Liver (tissue), 3 donors: ENCODE results near the gene SNX9.

Source experiments
- FOXA1 ChIP-seq: IDR thresholded peaks from 2 replicates; pipeline ENCODE4 v1.6.1; 2016; ENCODE audit warnings: antibody characterized with exemption
- GABPA ChIP-seq, 2 donors: IDR thresholded peaks in 1 of 2; conservative IDR thresholded peaks in 1 of 2; 2 replicates each; pipeline ENCODE4 v1.6.1; 2016; ENCODE audit warnings: antibody characterized with exemption in 2 of 2, mild to moderate bottlenecking in 1 of 2, moderate library complexity in 1 of 2
- HNF4A ChIP-seq, 2 donors: conservative IDR thresholded peaks; 2 replicates each; pipeline ENCODE4 v1.6.1; 2016; ENCODE audit warnings: antibody characterized with exemption in 2 of 2, mild to moderate bottlenecking in 2 of 2
- JUND ChIP-seq, 2 donors: IDR thresholded peaks; 2 replicates each; pipeline ENCODE4 v1.6.1; 2016; ENCODE audit warnings: antibody characterized with exemption in 2 of 2
- TF ChIP-seq, protein P1 (sequence below): fragments of 150-350 bp; IDR thresholded peaks from 2 replicates; pipeline ENCODE4 v1.5.1; 2017; ENCODE audit warnings: improper control_type of control experiment, low read depth, low read length; ENCODE audit not compliant: missing input control
- TF ChIP-seq, protein P2 (sequence below): IDR thresholded peaks from 2 replicates; pipeline ENCODE4 v1.6.1; 2016; ENCODE audit warnings: antibody characterized with exemption
- TF ChIP-seq, protein P3 (sequence below): IDR thresholded peaks from 2 replicates; pipeline ENCODE4 v1.6.1; 2016; ENCODE audit warnings: antibody characterized with exemption, mild to moderate bottlenecking
- TF ChIP-seq, protein P4 (sequence below): IDR thresholded peaks from 2 replicates; pipeline ENCODE4 v1.6.1; 2016; ENCODE audit warnings: antibody characterized with exemption
- TF ChIP-seq, protein P5 (sequence below): IDR thresholded peaks from 2 replicates; pipeline ENCODE4 v1.6.1; 2016; ENCODE audit warnings: antibody characterized with exemption
- donor health status: healthy.
- donor health status: healthy.

GRCh38 chr6:157990321-157991066 lies 167.4 kb downstream of the SNX9 start:
- TF ChIP-seq, protein P1, sequence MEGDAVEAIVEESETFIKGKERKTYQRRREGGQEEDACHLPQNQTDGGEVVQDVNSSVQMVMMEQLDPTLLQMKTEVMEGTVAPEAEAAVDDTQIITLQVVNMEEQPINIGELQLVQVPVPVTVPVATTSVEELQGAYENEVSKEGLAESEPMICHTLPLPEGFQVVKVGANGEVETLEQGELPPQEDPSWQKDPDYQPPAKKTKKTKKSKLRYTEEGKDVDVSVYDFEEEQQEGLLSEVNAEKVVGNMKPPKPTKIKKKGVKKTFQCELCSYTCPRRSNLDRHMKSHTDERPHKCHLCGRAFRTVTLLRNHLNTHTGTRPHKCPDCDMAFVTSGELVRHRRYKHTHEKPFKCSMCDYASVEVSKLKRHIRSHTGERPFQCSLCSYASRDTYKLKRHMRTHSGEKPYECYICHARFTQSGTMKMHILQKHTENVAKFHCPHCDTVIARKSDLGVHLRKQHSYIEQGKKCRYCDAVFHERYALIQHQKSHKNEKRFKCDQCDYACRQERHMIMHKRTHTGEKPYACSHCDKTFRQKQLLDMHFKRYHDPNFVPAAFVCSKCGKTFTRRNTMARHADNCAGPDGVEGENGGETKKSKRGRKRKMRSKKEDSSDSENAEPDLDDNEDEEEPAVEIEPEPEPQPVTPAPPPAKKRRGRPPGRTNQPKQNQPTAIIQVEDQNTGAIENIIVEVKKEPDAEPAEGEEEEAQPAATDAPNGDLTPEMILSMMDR, result no peak
- TF ChIP-seq FOXA1 (no peak), JUND (IDR thresholded peaks at IDR 0.05) (no peak), HNF4A (conservative IDR thresholded peaks at IDR 0.05) (no peak), GABPA (IDR thresholded peaks at IDR 0.05 in 1 of 2, conservative IDR thresholded peaks at IDR 0.05 in 1 of 2) (no peak)
- TF ChIP-seq, protein P2, sequence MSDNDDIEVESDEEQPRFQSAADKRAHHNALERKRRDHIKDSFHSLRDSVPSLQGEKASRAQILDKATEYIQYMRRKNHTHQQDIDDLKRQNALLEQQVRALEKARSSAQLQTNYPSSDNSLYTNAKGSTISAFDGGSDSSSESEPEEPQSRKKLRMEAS, result no peak
- TF ChIP-seq, protein P3, sequence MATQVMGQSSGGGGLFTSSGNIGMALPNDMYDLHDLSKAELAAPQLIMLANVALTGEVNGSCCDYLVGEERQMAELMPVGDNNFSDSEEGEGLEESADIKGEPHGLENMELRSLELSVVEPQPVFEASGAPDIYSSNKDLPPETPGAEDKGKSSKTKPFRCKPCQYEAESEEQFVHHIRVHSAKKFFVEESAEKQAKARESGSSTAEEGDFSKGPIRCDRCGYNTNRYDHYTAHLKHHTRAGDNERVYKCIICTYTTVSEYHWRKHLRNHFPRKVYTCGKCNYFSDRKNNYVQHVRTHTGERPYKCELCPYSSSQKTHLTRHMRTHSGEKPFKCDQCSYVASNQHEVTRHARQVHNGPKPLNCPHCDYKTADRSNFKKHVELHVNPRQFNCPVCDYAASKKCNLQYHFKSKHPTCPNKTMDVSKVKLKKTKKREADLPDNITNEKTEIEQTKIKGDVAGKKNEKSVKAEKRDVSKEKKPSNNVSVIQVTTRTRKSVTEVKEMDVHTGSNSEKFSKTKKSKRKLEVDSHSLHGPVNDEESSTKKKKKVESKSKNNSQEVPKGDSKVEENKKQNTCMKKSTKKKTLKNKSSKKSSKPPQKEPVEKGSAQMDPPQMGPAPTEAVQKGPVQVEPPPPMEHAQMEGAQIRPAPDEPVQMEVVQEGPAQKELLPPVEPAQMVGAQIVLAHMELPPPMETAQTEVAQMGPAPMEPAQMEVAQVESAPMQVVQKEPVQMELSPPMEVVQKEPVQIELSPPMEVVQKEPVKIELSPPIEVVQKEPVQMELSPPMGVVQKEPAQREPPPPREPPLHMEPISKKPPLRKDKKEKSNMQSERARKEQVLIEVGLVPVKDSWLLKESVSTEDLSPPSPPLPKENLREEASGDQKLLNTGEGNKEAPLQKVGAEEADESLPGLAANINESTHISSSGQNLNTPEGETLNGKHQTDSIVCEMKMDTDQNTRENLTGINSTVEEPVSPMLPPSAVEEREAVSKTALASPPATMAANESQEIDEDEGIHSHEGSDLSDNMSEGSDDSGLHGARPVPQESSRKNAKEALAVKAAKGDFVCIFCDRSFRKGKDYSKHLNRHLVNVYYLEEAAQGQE, result no peak
- TF ChIP-seq, protein P4, sequence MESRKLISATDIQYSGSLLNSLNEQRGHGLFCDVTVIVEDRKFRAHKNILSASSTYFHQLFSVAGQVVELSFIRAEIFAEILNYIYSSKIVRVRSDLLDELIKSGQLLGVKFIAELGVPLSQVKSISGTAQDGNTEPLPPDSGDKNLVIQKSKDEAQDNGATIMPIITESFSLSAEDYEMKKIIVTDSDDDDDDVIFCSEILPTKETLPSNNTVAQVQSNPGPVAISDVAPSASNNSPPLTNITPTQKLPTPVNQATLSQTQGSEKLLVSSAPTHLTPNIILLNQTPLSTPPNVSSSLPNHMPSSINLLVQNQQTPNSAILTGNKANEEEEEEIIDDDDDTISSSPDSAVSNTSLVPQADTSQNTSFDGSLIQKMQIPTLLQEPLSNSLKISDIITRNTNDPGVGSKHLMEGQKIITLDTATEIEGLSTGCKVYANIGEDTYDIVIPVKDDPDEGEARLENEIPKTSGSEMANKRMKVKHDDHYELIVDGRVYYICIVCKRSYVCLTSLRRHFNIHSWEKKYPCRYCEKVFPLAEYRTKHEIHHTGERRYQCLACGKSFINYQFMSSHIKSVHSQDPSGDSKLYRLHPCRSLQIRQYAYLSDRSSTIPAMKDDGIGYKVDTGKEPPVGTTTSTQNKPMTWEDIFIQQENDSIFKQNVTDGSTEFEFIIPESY, result no peak
- TF ChIP-seq, protein P5, sequence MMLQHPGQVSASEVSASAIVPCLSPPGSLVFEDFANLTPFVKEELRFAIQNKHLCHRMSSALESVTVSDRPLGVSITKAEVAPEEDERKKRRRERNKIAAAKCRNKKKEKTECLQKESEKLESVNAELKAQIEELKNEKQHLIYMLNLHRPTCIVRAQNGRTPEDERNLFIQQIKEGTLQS, result no peak
